ENCODE data around the gene PRDM12.
"Not testable (repeated sequence)": the region's sequence is repeated elsewhere in the genome, so short reads cannot be mapped to it uniquely, and the experiment has no call there.

PRDM12 gene

DNA sequence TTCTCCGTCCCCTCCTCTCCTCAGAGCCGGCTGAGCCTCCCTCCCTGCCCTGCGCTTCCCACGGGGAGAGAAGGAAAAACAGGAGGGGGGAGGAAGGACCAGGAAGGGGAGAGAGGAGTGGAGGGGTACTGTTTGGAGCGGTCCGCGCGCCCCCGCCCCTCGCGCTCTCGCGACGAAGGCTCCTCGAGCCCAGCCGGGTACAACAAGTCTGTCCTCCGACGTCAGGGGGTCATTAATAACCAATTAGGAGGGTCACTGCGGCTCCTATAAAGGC, 480 bp upstream of the PRDM12 start:
- no peak for DNase-seq (ENCODE audit: low read depth in 2 of 2)

DNA sequence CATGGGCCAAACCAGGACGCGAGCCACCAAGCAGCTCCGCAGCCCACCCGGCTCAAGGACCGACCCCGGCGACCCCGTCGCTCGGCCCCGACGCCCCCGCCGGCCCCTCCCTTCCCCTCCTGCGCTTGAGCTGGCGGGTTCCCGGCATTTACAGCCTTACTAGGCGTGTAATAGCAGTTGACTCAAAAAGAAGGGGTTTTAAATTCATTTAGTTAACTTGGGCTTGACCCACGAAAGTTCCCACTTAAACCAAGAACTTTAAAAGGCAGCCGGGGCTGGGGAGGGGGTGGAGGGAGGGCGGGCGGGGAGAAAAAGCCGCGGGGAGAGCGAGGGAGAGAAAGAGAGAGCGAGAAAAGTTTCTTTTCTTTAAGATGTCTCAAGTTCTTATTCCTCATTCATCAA, 636 bp downstream of the PRDM12 start:
- DNase-seq (ENCODE audit: low read depth in 2 of 2) = no peak

DNA sequence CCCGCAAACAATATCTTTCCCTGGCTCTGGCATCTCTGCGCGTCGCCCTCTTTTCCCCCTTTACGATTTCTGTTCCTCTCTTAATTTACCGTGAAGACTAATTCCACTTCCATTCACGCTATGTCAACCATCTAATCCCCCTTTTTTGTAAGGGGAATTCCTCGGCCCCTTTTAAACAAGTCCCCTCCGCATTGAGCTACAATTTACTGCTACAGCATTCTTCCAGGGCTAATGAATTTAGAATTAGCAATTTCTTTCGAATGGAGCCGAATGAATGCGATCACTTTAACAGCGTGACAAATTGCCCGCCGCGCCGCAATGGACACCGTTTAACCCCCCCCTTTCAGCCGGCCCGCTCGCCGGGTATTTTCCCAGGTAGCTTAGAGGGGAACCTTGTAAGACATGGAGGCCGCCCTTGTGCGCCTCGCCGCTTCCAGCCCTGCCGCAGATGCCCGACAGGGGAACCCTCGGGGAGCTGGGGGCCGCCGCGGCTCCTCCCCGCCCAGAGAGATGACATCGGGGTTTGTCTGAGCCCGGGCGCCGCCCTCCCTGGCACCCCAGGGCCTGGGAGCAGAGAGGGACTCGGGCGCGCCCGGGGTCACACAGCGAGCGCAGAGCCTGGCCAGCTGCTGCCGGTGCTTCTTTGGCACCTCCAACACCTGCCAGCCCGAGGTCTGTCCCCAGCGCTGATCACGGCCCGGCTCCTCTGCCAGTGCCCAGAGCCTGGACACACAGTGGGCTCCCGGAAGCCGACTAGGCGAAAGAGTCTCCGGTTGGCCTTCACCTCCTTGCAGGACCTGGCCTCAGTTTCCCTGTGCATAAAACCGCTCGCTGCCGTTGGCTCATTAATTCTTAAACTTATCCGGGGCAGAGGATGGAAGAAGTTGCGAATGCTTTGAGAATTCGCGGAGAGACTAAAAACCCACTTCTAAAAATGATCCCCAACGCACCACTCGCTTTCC, 1.3 kb downstream of the PRDM12 start:
- DNase-seq (ENCODE audit: low read depth in 2 of 2) = no peak

DNA sequence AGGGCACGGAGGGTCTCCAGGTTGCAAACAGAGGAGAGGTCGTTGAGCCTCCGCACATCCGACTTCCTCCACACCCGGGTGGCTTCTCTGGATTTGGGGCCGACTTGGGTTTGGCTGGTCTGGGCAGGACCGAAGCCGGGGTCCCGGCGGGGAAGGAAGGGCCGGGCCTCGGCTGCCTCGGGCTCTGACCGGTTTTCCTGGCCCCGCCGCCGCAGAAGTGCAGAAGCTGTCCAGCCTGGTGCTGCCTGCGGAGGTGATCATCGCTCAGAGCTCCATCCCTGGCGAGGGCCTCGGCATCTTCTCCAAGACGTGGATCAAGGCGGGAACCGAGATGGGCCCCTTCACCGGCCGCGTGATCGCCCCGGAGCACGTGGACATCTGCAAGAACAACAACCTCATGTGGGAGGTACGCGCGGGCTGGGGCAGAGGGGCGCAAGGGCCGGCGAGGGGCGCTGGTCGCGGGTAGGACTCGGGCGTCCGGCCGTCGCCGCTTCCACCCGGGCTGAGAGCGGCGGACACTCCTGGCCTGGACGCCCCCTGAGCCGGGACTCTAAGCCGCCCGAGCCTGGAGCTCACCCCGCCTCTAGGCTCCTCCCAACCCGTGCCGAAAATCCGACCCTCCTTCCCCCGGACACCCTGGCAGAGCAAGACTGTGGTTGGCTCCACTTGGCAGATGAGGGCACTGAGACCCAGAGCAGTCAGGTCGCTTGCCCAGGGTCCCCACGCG, 2.2 kb downstream of the PRDM12 start:
- no peak for DNase-seq (ENCODE audit: low read depth in 2 of 2)

DNA sequence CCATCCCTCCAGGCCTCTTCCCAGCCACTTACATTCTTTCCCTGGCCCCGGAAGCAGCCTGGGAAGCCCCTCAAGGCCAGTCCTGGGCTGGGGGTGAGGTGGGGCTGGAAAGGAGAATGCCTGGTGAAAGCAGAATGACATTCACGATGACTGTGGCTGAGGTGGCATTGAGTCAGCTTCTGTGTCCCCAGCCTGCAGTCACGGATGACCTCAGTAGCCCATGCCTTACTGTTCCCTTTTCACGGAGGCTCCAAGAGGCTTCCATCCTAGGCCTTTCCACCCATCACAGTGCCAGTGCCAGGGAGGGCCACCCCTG, 2.7 kb downstream of the PRDM12 start:
- DNase-seq (ENCODE audit: low read depth in 2 of 2) = no peak

DNA sequence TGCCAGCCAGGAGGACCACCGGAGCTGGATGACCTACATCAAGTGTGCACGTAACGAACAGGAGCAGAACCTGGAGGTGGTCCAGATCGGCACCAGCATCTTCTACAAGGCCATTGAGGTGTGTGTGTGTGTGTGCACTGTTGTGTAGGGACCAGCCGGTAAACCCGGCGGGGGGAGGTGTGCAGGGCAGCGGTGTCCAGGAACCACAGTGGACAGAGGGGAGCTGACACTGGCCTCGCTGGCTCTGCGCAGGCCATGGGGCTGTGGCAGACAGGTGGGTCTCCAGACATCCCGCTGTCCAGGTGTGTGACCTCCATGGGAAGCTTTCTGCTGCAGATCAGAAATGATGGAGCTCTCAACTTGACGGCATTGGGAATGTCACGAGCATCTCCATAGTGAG, 3.8 kb downstream of the PRDM12 start:
- no peak for DNase-seq (ENCODE audit: low read depth in 2 of 2)

DNA sequence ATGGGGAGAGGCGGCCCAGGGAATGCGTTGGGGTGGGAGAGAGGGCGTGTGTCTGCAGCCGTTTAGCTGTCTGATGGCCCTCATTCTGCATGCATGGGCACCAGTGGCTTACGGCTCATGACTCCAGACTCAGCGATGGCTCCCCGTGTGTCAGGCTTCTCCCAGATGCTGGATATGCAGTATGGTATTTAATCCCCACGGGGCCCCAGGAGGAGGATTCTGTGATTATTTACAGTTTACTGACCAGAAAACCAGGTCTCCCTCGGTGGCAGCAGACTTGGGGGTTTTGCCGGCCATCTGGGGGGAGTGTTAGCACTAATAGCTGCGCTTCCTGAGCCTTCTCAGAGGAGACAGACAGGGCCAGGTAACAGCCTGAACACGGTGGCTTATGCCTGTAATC, 4.3 kb downstream of the PRDM12 start:
- DNase-seq (ENCODE audit: low read depth in 2 of 2) = no peak

DNA sequence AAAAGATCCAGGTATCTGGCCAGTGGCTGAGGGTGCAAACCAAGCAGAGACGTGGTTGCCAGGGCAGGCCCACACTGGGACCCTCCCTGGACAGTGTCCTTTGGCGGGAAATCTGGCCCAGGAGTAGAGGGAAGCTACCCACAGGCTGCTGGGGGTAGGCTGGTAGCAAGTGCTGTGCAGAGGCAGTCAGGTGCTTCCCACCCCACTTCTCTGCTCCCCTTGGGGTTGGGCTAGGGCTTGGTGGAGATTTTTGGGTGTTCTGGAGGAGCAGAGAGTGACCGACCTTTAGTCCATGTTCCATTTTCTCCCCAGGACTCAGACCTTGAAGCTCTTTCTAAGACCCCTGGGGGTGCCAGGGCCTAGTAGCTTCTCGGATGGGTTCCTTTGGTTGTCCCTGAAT, 5.6 kb downstream of the PRDM12 start:
- no peak for DNase-seq (ENCODE audit: low read depth in 2 of 2)

DNA sequence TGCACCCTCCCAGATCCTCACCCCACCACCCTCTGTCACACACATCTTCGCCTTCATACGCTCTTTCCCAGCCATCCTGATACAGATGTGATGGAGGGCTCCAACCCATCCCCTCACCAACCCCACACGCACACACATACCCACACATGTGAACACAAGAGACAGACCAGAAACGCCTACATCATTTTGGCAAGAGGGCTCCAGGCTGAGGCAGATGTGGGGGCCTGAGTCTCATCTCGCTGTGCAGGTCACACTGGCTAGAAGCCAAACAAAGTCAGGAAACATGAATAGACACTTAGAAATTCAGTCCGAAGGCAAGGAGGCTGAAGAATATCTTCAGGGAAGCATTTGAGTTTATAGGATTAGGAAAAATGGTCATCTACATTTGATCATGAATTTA, 6.2 kb downstream of the PRDM12 start:
- no peak for DNase-seq (ENCODE audit: low read depth in 2 of 2)

DNA sequence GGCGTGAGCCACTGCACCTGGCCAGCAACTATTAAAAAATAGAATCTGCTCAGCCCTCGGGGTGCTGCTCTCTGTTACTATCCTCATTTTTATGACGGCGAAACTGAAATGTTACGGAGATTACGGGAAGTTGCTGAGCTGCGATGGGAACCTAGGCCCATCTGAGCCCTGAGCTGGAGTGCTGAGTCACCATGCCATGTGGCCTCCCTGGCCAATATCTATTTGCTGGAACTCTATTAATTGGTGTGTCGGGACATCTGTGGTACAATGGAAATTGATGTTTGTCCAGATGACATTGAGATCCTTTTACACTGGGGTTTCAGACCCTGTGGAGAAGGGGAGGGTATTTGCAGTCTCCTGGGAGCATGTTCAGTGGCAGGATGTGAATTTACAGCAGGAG, 8.1 kb downstream of the PRDM12 start:
- DNase-seq (ENCODE audit: low read depth in 2 of 2) = no peak

DNA sequence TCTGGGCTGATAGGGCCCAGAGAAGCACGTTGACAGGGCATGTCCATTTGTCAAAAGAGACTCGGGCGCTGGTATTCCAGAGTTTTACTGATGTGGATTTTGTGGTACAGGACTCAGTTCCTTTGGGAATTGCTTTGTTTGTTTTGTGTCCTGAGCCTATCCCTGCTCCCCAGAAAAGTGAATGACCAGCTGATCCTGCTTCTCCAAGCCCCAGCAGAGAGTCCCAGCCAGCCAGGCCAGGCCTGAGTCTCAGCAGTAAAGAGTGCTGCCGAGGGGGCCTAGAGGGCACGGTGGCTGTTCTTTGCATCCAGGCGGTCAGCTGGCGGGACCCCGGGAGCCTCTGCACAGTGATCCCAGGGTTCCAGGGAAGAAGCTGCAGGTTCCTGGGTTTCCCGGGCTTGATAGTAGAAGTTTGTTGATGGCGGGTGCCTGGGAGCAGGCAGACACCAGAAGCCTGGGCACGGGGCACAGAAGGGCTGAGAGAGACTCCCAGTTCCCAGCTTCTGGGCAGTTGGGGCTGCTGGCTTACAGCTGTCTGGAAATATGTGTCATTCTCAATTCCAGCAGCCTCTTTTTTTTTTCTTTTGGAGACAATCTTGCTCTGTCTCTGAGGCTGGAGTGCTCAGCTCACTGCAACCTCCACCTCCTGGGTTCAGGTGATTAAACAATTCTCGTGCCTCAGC, 8.7 kb downstream of the PRDM12 start:
- DNase-seq (ENCODE audit: low read depth in 2 of 2) = no peak

DNA sequence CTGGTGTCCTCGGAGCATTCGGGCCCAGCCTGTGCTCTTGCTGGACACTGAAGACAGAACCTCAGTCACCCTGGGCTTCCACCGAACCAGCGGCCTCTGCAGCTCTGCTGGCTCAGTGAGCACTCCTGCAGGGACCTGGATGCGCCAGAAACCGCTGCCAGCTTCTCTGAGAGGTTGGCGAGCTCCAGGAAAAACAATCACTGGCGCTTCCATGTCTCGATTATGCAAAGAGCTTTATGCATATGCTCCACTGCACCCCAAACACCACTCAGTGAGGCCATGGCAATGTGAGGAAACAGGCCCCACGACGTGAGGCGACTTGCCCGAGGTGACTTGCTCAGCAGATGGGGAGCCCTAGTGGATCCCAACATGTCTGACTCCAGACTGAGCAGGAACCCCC, 11.0 kb downstream of the PRDM12 start:
- no peak for DNase-seq (ENCODE audit: low read depth in 2 of 2)

DNA sequence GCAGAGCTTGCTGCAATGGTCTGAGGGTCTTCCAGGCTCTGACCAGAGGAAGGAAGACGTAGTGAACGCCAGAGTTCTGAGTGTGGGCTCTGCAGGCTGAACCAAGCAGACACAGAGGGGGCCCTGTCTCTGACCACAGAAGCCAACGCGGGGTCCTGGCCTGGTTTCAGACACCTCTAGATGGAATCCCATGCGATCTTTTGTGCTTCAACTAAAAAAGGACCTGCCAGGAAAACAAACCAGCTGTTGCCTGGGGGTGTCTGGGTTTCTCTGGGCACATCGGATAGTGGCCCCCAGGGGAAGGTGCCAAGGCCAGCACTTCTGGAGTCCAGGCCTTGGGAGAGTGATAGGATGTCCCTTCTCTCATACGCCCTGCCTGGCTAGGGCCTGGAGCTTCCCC, 12.9 kb downstream of the PRDM12 start:
- no peak for DNase-seq (ENCODE audit: low read depth in 2 of 2)

DNA sequence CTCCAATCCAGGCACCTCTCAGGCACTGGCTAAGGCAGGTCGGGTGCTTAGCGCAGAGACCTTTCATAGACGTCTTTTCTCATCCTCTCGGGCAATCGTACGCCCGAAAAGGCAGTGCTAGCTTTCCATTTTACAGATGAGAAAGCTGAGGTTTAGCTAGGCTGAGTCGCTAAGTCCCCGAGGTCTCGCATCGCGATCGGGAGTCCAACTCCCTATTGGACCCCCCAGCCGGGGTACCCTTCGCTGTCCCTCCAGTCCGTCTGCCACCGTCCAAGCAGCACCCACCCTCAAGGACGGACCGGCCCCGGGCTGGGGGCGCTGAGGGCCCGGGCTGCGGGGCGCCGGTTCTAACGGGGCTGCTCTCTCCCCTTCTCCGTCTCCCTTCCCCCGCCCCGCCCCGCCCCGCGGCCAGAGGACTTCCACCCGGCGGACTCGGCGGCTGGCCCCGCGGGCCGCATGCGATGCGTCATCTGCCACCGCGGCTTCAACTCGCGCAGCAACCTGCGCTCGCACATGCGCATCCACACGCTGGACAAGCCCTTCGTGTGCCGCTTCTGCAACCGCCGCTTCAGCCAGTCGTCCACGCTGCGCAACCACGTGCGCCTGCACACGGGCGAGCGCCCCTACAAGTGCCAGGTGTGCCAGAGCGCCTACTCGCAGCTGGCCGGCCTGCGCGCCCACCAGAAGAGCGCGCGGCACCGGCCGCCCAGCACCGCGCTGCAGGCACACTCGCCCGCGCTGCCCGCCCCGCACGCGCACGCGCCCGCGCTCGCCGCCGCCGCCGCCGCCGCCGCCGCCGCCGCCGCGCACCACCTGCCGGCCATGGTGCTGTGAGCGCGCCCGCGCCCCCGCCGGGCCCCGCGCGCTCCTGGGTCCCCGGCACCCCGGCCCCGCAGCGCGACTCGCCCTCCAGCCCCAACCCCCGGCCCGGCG, 16.7 kb downstream of the PRDM12 start:
- peak in 1 of 2 donors; percentile 36 for DNase-seq (ENCODE audit: low read depth in 2 of 2)

DNA sequence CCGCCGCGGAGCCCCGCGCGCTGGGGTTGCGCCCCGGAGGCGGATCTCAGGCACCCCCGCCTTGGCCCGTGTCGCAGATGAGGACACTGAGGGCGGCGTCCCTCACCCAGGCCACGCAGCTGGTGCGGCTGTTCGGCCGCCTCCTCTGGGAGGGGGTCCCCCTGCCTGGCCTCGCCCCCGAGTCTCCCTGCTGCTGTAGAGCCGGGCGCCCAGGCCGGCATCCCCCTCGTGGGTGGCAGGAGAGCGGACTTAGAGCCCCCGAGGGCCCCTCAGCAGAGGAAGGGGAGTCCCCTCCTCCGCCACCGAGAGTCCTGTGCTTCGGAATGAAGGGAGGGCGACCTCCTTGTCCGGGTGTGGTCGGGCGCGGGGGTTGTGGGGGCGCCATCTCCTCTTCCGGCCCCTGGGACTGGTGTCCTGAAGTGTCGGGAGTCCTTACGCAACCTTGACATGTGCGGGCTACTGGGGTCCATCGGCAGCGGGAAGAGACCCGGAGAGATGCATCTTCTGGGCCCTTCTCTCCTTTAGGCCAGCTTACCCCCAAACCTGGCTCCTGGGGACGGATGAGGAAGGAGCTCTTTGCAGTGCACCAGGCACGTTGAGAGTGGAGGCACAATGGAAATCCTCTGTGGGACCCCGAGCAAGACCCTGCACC, 17.5 kb downstream of the PRDM12 start:
- DNase-seq (ENCODE audit: low read depth in 2 of 2) = no peak

DNA sequence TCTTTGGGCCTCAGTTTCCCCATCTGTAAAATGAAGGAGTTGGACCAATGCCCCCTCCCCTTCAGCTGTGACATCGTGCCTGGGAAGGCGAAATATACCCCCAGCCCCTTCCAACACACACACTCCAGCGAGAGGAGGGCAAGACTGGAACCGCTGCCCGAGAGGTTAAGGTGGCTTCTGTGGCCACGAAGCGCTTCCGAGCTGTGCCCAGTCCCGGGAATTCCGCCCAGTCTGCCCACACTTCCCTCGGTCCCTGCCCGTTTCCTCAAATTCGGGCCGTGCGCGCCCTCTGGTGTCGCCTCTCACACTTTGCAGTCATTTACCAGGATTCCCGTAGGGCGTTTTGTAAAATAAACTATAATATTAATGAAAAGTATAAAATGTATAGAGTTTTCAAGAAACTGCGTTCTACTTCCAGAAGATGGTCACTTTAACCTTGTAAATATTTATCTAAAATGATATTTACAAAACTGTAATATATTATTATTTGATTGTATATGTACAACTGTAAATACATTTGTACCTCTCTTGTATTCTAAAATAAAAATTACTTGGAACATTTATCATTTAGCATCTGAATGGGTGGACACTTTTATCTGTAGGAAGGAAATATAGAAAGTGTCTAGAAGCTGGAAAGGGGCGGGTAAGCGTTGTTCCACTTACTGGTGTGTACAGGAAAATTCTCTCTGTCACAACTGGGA, 18.2 kb downstream of the PRDM12 start:
- DNase-seq (ENCODE audit: low read depth in 2 of 2) = peak in 1 of 2 donors; percentile 35

DNA sequence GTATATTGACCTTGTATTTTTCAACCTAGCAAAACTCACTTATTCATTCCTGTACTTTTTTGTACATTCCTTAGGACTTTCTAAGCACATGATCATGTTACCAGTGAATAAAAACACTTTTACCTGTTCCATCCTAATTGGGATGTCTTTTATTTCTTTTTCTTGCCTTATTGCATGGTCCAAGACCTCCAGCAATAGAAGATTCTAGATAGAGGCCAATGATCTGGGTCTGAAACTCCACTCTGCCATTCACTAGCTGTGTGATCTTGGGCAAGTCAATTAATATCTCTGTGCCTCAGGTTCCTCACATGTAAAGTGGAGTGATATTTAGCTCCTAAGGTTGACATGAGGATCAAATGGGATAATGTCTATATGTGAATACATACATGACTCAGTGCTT, 20.7 kb downstream of the PRDM12 start:
- no peak for DNase-seq (ENCODE audit: low read depth in 2 of 2)

DNA sequence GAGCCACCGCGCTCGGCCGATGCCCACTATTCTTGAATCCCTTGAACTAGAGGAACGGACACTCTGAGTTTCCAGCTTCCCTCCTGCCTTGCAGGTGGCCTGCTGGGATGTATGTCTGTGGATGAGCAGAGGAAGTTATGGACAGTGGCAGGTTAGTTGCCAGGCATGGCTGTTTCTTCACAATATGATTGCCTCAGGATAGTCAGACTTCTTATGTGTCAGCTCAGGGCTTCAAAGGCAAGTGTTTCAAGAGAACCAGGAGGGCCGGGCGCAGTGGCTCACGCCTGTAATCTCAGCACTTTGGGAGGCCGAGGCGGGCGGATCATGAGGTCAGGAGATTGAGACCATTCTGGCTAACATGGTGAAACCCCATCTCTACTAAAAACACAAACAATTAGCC, 21.6 kb downstream of the PRDM12 start:
- DNase-seq (ENCODE audit: low read depth in 2 of 2) = not testable (repeated sequence)

DNA sequence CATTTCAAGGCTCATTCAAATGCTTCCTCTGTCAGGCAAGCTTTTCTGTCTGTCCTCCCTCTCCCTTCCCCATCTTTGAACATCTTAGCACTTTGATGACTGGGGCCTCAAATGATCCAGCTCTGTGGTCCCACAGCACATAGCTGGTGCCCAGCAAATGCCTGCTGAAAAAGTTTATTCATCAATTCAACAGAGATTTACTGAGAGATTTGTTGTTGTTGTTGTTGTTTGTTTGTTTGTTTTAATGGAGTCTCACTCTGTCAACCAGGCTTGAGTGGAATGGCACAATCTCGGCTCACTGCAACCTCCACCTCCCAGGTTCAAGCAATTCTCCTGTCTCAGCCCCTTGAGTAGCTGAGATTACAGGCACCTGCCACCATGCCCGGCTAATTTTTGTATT, 23.2 kb downstream of the PRDM12 start:
- no peak for DNase-seq (ENCODE audit: low read depth in 2 of 2)

DNA sequence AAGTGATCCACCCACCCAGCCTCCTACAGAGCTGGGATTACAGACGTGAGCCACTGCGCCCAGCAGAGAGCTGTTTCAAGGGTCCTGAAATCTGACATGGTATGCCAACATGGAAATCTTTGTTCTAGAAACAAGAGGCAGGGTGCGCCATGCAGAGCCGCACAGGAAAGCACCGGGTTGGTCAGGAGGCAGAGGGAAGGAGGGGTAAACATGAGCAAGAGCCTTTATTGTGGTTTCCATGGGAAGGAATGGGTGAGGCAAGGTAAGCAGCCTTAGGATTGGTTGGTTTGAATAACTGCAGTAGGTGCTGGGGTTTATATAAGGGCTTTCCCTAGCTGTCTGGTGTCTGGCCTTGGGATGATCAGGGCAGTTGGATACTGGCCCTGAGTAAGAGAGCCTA, 23.7 kb downstream of the PRDM12 start:
- no peak for DNase-seq (ENCODE audit: low read depth in 2 of 2)

DNA sequence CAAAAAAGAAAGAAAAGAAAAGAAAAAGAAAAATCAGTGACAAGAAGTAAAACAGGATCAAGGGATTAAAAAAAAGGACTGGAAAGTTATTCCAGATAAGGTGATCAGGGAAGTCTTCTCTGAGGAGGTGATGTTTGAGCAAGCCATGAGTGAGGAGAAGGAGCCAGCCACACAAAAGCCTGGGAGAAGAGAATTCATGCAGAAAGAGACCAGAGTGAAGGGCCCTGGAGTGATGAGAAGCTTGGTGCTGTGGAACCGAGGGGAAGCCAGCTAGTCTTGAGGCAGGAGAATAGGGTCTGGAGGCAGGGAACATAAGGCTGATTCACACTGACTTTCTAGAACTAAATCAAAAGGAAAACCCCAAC, 25.2 kb downstream of the PRDM12 start:
- no peak for DNase-seq (ENCODE audit: low read depth in 2 of 2)

Measured in stimulated activated CD8-positive, alpha-beta memory T cell treated with anti-CD3 and anti-CD28 coated beads, Interleukin-2, amount 100 ng/mL, for 1 hour (primary cell).